Activated CD8-positive, alpha-beta memory T cell treated with anti-CD3 and anti-CD28 coated beads for 24 hours (primary cell): ENCODE data around the gene ABCA9.
"Not testable (repeated sequence)": the region's sequence is repeated elsewhere in the genome, so short reads cannot be mapped to it uniquely, and the experiment has no call there.

ENCODE experiments used
- DNase-seq: peaks from one replicate; pipeline ENCODE4 v3.0.0-alpha.2; 2020

The ABCA9 gene

GRCh38 chr17:69060822-69061221, at the start of gene ABCA9:
Gene ABCA9 (minus strand): TSS chr17:69060927. CDS start chr17:69051126, 9,801 bp downstream.
- no peak for DNase-seq

- no peak for DNase-seq
Observed at GRCh38 chr17:69105907-69106730, 45.4 kb upstream of the ABCA9 start.

GRCh38 chr17:69103557-69104233, 43.0 kb upstream of the ABCA9 start:
- DNase-seq = no peak

- DNase-seq = no peak
Observed at GRCh38 chr17:69098625-69099024, 37.9 kb upstream of the ABCA9 start.

- DNase-seq = no peak
Observed at GRCh38 chr17:69096541-69096940, 35.8 kb upstream of the ABCA9 start.

GRCh38 chr17:69093995-69094394, 33.3 kb upstream of the ABCA9 start:
- no peak for DNase-seq

- no peak for DNase-seq
Observed at GRCh38 chr17:69093279-69093789, 32.6 kb upstream of the ABCA9 start.

- DNase-seq = no peak
Observed at GRCh38 chr17:69090365-69090764, 29.6 kb upstream of the ABCA9 start.

- DNase-seq = no peak
Observed at GRCh38 chr17:69088643-69089200, 28.0 kb upstream of the ABCA9 start.

- no peak for DNase-seq
Observed at GRCh38 chr17:69086641-69087040, 25.9 kb upstream of the ABCA9 start.

- no peak for DNase-seq
Observed at GRCh38 chr17:69084911-69085310, 24.2 kb upstream of the ABCA9 start.

GRCh38 chr17:69082696-69083095, 22.0 kb upstream of the ABCA9 start:
- no peak for DNase-seq

GRCh38 chr17:69078864-69079263, 18.1 kb upstream of the ABCA9 start:
- no peak for DNase-seq

GRCh38 chr17:69075823-69076222, 15.1 kb upstream of the ABCA9 start:
- DNase-seq = no peak

- not testable (repeated sequence) for DNase-seq
Observed at GRCh38 chr17:69073392-69073791, 12.7 kb upstream of the ABCA9 start.

- not testable (repeated sequence) for DNase-seq
Observed at GRCh38 chr17:69072803-69073256, 12.1 kb upstream of the ABCA9 start.

- DNase-seq = not testable (repeated sequence)
Observed at GRCh38 chr17:69071233-69071586, 10.5 kb upstream of the ABCA9 start.

GRCh38 chr17:69070378-69071232, 9.9 kb upstream of the ABCA9 start:
- not testable (repeated sequence) for DNase-seq

GRCh38 chr17:69069226-69069750, 8.6 kb upstream of the ABCA9 start:
- no peak for DNase-seq

- DNase-seq = no peak
Observed at GRCh38 chr17:69067274-69068047, 6.7 kb upstream of the ABCA9 start.

- DNase-seq = no peak
Observed at GRCh38 chr17:69066482-69066881, 5.8 kb upstream of the ABCA9 start.

- DNase-seq = no peak
Observed at GRCh38 chr17:69065113-69065512, 4.4 kb upstream of the ABCA9 start.
